Hepatocyte (in vitro differentiated cells): Measurements from ENCODE around the gene GCLC. TPM values are rescaled to one million over a fixed set of nuclear protein-coding genes. Genes with fewer than 3 reads are reported as not detected.

ENCODE experiments used
- DNase-seq: peaks from one replicate; pipeline ENCODE4 v3.0.0-alpha.2; 2016; ENCODE audit warnings: low spot score
- H2AFZ ChIP-seq: fragments of 200-600 bp; sonication (generic); 2 replicates; pipeline ENCODE4 v1.6.0; 2016; ENCODE audit warnings: antibody characterized with exemption, mild to moderate bottlenecking
- H3K27ac ChIP-seq: fragments of 200-600 bp; sonication (generic); 2 replicates; pipeline ENCODE4 v1.5.1; 2016; ENCODE audit warnings: mild to moderate bottlenecking
- H3K27me3 ChIP-seq: fragments of 200-600 bp; sonication (generic); 2 replicates; pipeline ENCODE4 v1.6.1; 2016
- H3K36me3 ChIP-seq: fragments of 200-600 bp; sonication (generic); replicated peaks from 2 replicates; pipeline ENCODE4 v1.5.1; 2016; ENCODE audit warnings: low read depth; ENCODE audit not compliant: insufficient read depth
- H3K4me1 ChIP-seq: fragments of 200-600 bp; sonication (generic); 2 replicates; pipeline ENCODE4 v1.5.1; 2016; ENCODE audit warnings: mild to moderate bottlenecking, moderate library complexity; ENCODE audit not compliant: insufficient read depth
- H3K4me2 ChIP-seq: fragments of 200-600 bp; sonication (generic); 2 replicates; pipeline ENCODE4 v1.6.0; 2016
- H3K4me3 ChIP-seq: fragments of 200-600 bp; sonication (generic); 2 replicates; pipeline ENCODE4 v1.5.1; 2016; ENCODE audit warnings: mild to moderate bottlenecking
- H3K79me2 ChIP-seq: fragments of 200-600 bp; sonication (generic); 2 replicates; pipeline ENCODE4 v1.6.0; 2017; ENCODE audit warnings: mild to moderate bottlenecking
- H3K9me2 ChIP-seq: fragments of 200-600 bp; sonication (generic); replicated peaks from 2 replicates; pipeline ENCODE4 v1.6.0; 2017; ENCODE audit warnings: mild to moderate bottlenecking; ENCODE audit not compliant: insufficient read depth
- H3K9me3 ChIP-seq: fragments of 200-600 bp; sonication (generic); 2 replicates; pipeline ENCODE4 v1.5.1; 2016; ENCODE audit warnings: low read depth, mild to moderate bottlenecking
- H4K20me1 ChIP-seq: fragments of 200-600 bp; sonication (generic); 2 replicates; pipeline ENCODE4 v1.6.0; 2016; ENCODE audit warnings: mild to moderate bottlenecking; ENCODE audit not compliant: insufficient read depth, poor library complexity, severe bottlenecking
- EZH2 ChIP-seq: fragments of 200-600 bp; sonication (generic); IDR thresholded peaks from 2 replicates; pipeline ENCODE4 v1.6.1; 2016; ENCODE audit warnings: antibody characterized with exemption, mild to moderate bottlenecking, borderline replicate concordance
- EZH2phosphoT487 ChIP-seq: fragments of 200-600 bp; sonication (generic); IDR thresholded peaks from one replicate; pipeline ENCODE4 v1.6.1; 2018; ENCODE audit warnings: antibody characterized with exemption, mild to moderate bottlenecking, low read depth, moderate library complexity; ENCODE audit not compliant: unreplicated experiment, severe bottlenecking
- WGBS: methylation state at CpG from one replicate; pipeline ENCODE4 v1.1.6; 2016; ENCODE audit warnings: low lambda C conversion rate; ENCODE audit errors: missing lambda C conversion rate; 5-methylcytosine and 5-hydroxymethylcytosine counted together
- polyA plus RNA-seq: library from polyadenylated mRNA; unstranded; fragments of >200 nt; fragmentation: Nextera tagmentation; extraction: Ambion mirVana; gene quantifications from 2 replicates; pipeline ENCODE4 v1.2.1, GENCODE V29; 2016
- total RNA-seq: library from RNA; depleted of rRNA; stranded (reverse); fragments of >200 nt; gene quantifications from 2 replicates; pipeline ENCODE4 v1.2.3, GENCODE V29; 2014
- TF ChIP-seq, protein P1 (sequence below): fragments of 200-600 bp; sonication (generic); IDR thresholded peaks from 2 replicates; pipeline ENCODE4 v1.5.1; 2016; ENCODE audit warnings: antibody characterized with exemption, mild to moderate bottlenecking; ENCODE audit not compliant: poor library complexity

The GCLC gene
- total and polyA plus RNA-seq, 2 experiments from 2014 or later = 21.9 to 52.6 TPM

DNA sequence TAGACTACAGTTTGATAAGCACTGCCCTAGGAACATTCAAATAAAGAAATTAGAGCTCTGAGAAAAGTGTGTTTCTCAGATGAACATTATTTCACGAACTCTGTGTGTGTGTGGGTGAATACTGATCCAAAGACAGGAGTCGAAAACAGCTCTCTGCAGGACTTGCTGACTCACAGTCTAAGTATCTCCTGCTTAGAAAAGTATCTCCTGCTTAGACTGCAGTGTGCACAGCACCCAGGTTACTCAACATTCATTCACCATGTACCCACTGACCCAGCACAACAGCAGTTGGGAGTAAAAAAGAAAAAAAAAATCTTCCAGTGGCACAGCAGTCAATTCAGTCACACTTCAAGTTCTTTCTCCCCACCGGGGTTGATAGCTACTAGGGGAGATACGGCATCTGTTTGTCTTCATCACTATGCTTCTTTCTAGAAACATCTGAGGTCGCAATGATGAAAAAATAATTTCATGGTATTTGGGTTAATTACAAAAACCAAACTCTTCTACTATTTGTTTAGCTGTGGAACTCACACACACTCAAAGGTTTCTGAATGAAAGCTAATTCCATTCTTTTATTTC lies 48.0 kb downstream of the GCLC start:
- Histone ChIP-seq H3K4me2 (peak overlapping the region; percentile 19), H3K4me1 (peaks cover 38% of the 10 kb centered on the region), H3K4me3 (no peak overlapping the region), H3K27me3 (no peaks in the 10 kb centered on the region), H2AFZ (no peak overlapping the region), H3K9me2 (no peaks in the 10 kb centered on the region), H3K27ac (peak overlapping the region; percentile 43), H3K36me3 (no peaks in the 10 kb centered on the region), H3K9me3 (no peaks in the 10 kb centered on the region), H4K20me1 (no peaks in the 10 kb centered on the region), H3K79me2 (no peaks in the 10 kb centered on the region)
- TF ChIP-seq EZH2 = no peak
- 33% methylated on average over 5 of the region's 5 CpGs for WGBS
- DNase-seq = peak; percentile 49

DNA sequence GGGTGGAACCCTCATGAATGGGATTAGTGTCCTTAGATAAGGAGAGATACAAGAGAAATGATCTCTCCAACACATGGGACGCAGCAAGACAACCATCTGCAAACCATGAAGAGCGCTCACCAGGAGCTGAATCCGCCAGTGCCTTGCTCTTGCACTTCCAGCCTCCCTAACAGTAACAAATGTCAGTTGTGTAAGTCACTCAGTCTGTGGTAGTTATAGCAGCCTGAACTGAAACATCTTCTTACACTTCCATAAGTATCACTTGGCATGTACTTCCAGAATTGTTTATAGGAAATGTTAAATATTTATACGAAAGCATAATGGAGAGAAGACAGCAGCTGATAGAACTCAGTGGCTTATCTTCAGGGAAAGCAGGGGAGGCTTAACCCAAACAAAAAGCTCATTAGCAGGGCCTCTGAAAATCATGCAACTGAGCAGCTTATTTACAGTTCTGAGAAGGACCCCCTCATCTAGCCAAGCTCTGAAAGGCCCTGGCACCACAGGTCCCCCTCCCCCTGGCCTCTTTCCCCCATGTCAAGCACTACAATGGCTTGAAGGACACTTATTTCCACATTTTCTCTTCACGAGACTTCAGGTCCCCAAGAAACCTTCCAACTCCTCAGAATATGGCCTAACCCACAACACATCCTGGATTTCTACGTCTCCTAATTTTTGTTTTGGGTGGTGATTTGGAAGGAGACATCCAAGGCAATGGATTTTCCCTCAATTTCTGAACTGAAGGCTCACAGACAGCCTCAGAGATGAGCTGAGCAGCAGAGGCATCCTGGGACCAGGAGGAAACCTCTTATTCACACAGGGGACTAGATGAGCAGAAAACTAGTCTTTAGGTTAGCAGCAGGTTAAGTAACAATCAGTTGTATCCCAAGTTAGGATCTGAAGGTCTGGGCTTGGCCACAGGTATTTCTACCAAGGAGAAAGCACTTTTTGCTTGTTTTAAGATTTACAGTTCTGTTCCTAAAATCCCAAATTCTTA lies 49.1 kb downstream of the GCLC start:
- TF ChIP-seq, protein P1, sequence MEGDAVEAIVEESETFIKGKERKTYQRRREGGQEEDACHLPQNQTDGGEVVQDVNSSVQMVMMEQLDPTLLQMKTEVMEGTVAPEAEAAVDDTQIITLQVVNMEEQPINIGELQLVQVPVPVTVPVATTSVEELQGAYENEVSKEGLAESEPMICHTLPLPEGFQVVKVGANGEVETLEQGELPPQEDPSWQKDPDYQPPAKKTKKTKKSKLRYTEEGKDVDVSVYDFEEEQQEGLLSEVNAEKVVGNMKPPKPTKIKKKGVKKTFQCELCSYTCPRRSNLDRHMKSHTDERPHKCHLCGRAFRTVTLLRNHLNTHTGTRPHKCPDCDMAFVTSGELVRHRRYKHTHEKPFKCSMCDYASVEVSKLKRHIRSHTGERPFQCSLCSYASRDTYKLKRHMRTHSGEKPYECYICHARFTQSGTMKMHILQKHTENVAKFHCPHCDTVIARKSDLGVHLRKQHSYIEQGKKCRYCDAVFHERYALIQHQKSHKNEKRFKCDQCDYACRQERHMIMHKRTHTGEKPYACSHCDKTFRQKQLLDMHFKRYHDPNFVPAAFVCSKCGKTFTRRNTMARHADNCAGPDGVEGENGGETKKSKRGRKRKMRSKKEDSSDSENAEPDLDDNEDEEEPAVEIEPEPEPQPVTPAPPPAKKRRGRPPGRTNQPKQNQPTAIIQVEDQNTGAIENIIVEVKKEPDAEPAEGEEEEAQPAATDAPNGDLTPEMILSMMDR = no peak
- no peak for TF ChIP-seq EZH2phosphoT487
- no peak for TF ChIP-seq EZH2
- Histone ChIP-seq H4K20me1 (no peaks in the 10 kb centered on the region), H3K9me2 (no peaks in the 10 kb centered on the region), H3K27me3 (no peaks in the 10 kb centered on the region), H3K4me2 (no peak overlapping the region), H3K4me3 (no peak overlapping the region), H3K27ac (peak overlapping the region; percentile 43), H2AFZ (no peak overlapping the region), H3K36me3 (no peaks in the 10 kb centered on the region), H3K9me3 (no peaks in the 10 kb centered on the region), H3K79me2 (no peaks in the 10 kb centered on the region), H3K4me1 (peaks cover 38% of the 10 kb centered on the region)
- 63% methylated on average over 6 of the region's 6 CpGs for WGBS
- no peak for DNase-seq

DNA sequence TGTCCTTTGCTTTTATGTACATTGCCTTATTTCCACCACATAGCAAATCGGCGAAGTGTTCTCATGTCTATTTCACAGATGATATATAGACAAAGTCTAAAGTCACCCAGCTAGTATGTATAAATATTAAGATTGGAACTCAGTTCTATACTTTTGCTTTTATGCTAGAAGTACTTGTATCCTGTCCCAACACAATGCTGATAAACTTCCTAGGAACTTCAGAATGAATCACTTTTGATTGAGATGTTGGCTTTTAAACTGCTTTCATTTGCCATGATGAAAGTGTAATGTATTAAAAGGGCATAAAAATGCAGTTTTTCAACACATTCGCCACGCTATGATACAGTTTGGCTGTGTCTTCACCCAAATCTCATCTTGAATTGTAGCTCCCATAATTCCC lies 50.8 kb downstream of the GCLC start:
- Histone ChIP-seq H3K36me3 (no peaks in the 10 kb centered on the region), H2AFZ (no peak overlapping the region), H3K4me2 (no peak overlapping the region), H3K9me2 (no peaks in the 10 kb centered on the region), H4K20me1 (no peaks in the 10 kb centered on the region), H3K4me3 (no peak overlapping the region), H3K9me3 (no peaks in the 10 kb centered on the region), H3K27me3 (no peaks in the 10 kb centered on the region), H3K79me2 (no peaks in the 10 kb centered on the region), H3K4me1 (peaks cover 34% of the 10 kb centered on the region), H3K27ac (no peak overlapping the region)
- no peak for DNase-seq
- 89% methylated on average over 4 of the region's 4 CpGs for WGBS
- TF ChIP-seq EZH2 = no peak
- TF ChIP-seq, protein P1 = no peak
- TF ChIP-seq EZH2phosphoT487 = no peak

DNA sequence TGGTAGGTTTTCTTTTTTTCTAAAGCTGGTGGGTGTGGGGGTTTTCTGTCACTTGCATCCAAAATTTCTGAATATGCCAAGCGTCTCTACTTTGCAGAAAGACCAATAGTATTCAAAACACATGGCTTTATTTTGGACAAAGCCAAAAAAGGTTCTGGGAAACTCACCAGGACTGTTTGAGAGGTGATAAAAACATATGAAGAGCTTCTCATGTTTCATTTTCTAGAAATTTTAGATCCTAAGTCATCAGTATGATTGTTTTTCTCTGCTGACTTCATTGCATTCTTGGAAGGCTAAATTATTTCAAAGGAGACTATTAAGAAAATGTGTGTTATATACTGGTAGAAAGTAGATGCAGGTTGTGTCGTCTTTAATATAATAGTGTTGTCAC lies 51.3 kb downstream of the GCLC start:
- TF ChIP-seq EZH2 (no peak), EZH2phosphoT487 (no peak)
- TF ChIP-seq, protein P1 = no peak
- no peaks in the 10 kb centered on the region for H3K9me2 ChIP-seq
- H3K9me3 ChIP-seq = no peaks in the 10 kb centered on the region
- DNase-seq = no peak
- H3K27me3 ChIP-seq = no peaks in the 10 kb centered on the region
- no peaks in the 10 kb centered on the region for H4K20me1 ChIP-seq
- no peaks in the 10 kb centered on the region for H3K79me2 ChIP-seq
- H2AFZ ChIP-seq = no peak overlapping the region
- peak overlapping the region; percentile 61 for H3K4me2 ChIP-seq
- H3K27ac ChIP-seq = no peak overlapping the region
- peaks cover 33% of the 10 kb centered on the region for H3K4me1 ChIP-seq
- H3K36me3 ChIP-seq = no peaks in the 10 kb centered on the region
- 74% methylated on average over 2 of the region's 2 CpGs for WGBS
- H3K4me3 ChIP-seq = no peak overlapping the region
